Right atrium auricular region (tissue), 2 donors: ENCODE results near the gene CFAP300. TPM values are rescaled to one million over a fixed set of nuclear protein-coding genes. Genes with fewer than 3 reads are reported as not detected.

ENCODE experiments used
- DNase-seq: peaks from one replicate; pipeline ENCODE4 v3.0.0-alpha.2; 2019; ENCODE audit warnings: low spot score
- H3K27ac ChIP-seq, 2 donors: fragments of 200-600 bp; sonication (generic); 1 replicate in 1 of 2; 2 replicates in 1 of 2; pipeline ENCODE4 v1.5.1; 2016 to 2019
- H3K27me3 ChIP-seq, 2 donors: fragments of 200-600 bp; sonication (generic); one replicate each; pipeline versions ENCODE4 v1.5.1 to v1.6.0; 2017 to 2019
- H3K36me3 ChIP-seq: fragments of 200-600 bp; sonication (generic); one replicate; pipeline ENCODE4 v1.5.1; 2016
- H3K4me1 ChIP-seq, 2 donors: fragments of 200-600 bp; sonication (generic); one replicate each; pipeline versions ENCODE4 v1.5.1 to v1.6.0; 2017 to 2019
- H3K4me3 ChIP-seq, 2 donors: fragments of 200-600 bp; sonication (generic); 1 replicate in 1 of 2; 2 replicates in 1 of 2; pipeline ENCODE4 v1.5.1; 2017 to 2019; ENCODE audit warnings: mild to moderate bottlenecking in 1 of 2, moderate library complexity in 1 of 2
- H3K9me3 ChIP-seq, 2 donors: fragments of 200-600 bp; sonication (generic); one replicate each; pipeline ENCODE4 v1.5.1; 2019
- CTCF ChIP-seq, 2 donors: fragments of 200-600 bp; sonication (generic); IDR thresholded peaks; one replicate each; pipeline ENCODE4 v1.5.1; 2019; ENCODE audit warnings: antibody characterized with exemption in 2 of 2
- total RNA-seq, 2 donors: library from RNA; depleted of rRNA; stranded (reverse); fragments of >200 nt; gene quantifications; one replicate each; pipeline ENCODE4 v1.1.0, GENCODE V29; 2016

CFAP300 gene
- total RNA-seq, 2 donors from 2014 or later, result 1.8 to 5.4 TPM

GRCh38 chr11:102079625-102080024 is 32.4 kb downstream of the CFAP300 start:
- H3K9me3 ChIP-seq, result no peaks in the 10 kb centered on the region
- H3K4me1 ChIP-seq, result no peaks in the 10 kb centered on the region
- H3K36me3 ChIP-seq, result no peaks in the 10 kb centered on the region
- no peaks in the 10 kb centered on the region for H3K27me3 ChIP-seq
- H3K4me3 ChIP-seq, result no peak overlapping the region
- H3K27ac ChIP-seq, result no peak overlapping the region
- TF ChIP-seq CTCF (IDR thresholded peaks at IDR 0.05), result no peak
- no peak for DNase-seq

- Histone ChIP-seq H3K4me3 (no peak overlapping the region), H3K27ac (no peak overlapping the region), H3K9me3 (no peaks in the 10 kb centered on the region), H3K27me3 (no peaks in the 10 kb centered on the region), H3K4me1 (no peaks in the 10 kb centered on the region), H3K36me3 (no peaks in the 10 kb centered on the region)
- no peak for DNase-seq
- TF ChIP-seq CTCF (IDR thresholded peaks at IDR 0.05), result no peak
Observed at GRCh38 chr11:102081313-102081712, 34.1 kb downstream of the CFAP300 start.

GRCh38 chr11:102085864-102086551 is 38.8 kb downstream of the CFAP300 start:
- Histone ChIP-seq H3K4me1 (no peaks in the 10 kb centered on the region), H3K36me3 (no peaks in the 10 kb centered on the region), H3K4me3 (no peak overlapping the region), H3K27ac (no peak overlapping the region), H3K9me3 (no peaks in the 10 kb centered on the region), H3K27me3 (no peaks in the 10 kb centered on the region)
- DNase-seq, result no peak
- TF ChIP-seq CTCF (IDR thresholded peaks at IDR 0.05), result no peak

GRCh38 chr11:102097186-102097585 is 49.9 kb downstream of the CFAP300 start:
- TF ChIP-seq CTCF (IDR thresholded peaks at IDR 0.05), result no peak
- Histone ChIP-seq H3K4me3 (no peak overlapping the region), H3K36me3 (no peaks in the 10 kb centered on the region), H3K4me1 (no peaks in the 10 kb centered on the region), H3K27ac (no peak overlapping the region), H3K9me3 (no peaks in the 10 kb centered on the region), H3K27me3 (no peaks in the 10 kb centered on the region)
- DNase-seq, result peak; percentile 16

GRCh38 chr11:102099755-102100154 is 52.5 kb downstream of the CFAP300 start:
- Histone ChIP-seq H3K9me3 (no peaks in the 10 kb centered on the region), H3K4me3 (no peak overlapping the region), H3K4me1 (no peaks in the 10 kb centered on the region), H3K27ac (no peak overlapping the region), H3K36me3 (no peaks in the 10 kb centered on the region), H3K27me3 (no peaks in the 10 kb centered on the region)
- DNase-seq, result no peak
- no peak for TF ChIP-seq CTCF (IDR thresholded peaks at IDR 0.05)
